ENCODE measurements around the gene CCDC60. TPM values are rescaled to one million over a fixed set of nuclear protein-coding genes. Genes with fewer than 3 reads are reported as not detected.

Gene CCDC60
- total and polyA plus RNA-seq, 12 donors = not detected

DNA sequence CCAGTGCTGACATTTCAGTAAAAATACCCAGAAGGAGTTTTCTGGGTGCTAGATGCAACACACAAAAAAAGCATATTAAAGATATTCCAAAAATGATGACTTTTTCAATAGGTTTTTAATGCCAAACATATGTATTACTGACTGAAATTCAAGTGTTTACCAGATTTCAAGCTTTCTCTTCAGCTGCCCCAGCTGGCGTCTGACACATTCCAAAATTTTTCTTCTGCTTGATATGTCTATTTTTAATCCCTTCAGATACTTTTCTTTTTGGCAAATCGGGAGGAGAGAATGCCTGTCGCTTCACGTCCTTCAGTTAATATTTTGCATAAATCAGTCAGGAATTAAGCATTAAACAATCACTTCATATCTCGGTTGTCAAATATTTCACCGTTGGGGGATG is 7.1 kb upstream of the CCDC60 start:
- H3K4me1 ChIP-seq (replicated peaks in 1 of 2) = no peaks in the 10 kb centered on the region
- TF ChIP-seq, protein P1, sequence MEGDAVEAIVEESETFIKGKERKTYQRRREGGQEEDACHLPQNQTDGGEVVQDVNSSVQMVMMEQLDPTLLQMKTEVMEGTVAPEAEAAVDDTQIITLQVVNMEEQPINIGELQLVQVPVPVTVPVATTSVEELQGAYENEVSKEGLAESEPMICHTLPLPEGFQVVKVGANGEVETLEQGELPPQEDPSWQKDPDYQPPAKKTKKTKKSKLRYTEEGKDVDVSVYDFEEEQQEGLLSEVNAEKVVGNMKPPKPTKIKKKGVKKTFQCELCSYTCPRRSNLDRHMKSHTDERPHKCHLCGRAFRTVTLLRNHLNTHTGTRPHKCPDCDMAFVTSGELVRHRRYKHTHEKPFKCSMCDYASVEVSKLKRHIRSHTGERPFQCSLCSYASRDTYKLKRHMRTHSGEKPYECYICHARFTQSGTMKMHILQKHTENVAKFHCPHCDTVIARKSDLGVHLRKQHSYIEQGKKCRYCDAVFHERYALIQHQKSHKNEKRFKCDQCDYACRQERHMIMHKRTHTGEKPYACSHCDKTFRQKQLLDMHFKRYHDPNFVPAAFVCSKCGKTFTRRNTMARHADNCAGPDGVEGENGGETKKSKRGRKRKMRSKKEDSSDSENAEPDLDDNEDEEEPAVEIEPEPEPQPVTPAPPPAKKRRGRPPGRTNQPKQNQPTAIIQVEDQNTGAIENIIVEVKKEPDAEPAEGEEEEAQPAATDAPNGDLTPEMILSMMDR (IDR thresholded peaks at IDR 0.05) = no peak
- no peak for TF ChIP-seq POLR2A (IDR thresholded peaks at IDR 0.05)
- no peaks in the 10 kb centered on the region for H3K36me3 ChIP-seq (replicated peaks in 1 of 2)
- H3K9me3 ChIP-seq (replicated peaks in 1 of 3) = no peaks in the 10 kb centered on the region
- no peak overlapping the region for H3K27ac ChIP-seq
- DNase-seq = no peak
- no peak overlapping the region for H3K4me3 ChIP-seq
- 62 to 75% (median 66%) methylated on average over 6 of the region's 6 CpGs for WGBS, 4 donors
- intact Hi-C loops (cut with DNase I) = no loop called here
- no peaks in the 10 kb centered on the region for H3K27me3 ChIP-seq

DNA sequence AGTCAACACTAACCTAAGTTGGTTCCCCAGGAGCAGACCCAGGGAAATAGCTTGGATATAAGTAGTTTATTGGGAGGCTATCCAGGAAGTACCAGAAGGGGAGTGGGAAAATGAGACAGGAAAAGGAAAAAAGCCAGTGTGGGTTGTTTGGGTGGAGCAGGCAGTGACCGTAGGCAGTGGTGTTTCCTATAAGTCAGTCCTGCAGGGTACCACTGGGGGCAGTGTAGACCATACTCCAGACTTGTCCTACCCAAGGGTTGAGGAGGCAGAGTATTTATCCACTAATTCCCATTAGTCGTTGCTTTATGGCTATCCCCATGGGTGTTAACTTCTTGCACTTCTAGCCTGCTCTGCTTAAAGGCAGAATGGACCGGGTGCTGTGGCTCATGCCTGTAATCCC is 6.4 kb upstream of the CCDC60 start:
- DNase-seq = no peak
- no peak overlapping the region for H3K27ac ChIP-seq
- 46 to 51% (median 47%) methylated on average over 3 of the region's 3 CpGs for WGBS, 4 donors

DNA sequence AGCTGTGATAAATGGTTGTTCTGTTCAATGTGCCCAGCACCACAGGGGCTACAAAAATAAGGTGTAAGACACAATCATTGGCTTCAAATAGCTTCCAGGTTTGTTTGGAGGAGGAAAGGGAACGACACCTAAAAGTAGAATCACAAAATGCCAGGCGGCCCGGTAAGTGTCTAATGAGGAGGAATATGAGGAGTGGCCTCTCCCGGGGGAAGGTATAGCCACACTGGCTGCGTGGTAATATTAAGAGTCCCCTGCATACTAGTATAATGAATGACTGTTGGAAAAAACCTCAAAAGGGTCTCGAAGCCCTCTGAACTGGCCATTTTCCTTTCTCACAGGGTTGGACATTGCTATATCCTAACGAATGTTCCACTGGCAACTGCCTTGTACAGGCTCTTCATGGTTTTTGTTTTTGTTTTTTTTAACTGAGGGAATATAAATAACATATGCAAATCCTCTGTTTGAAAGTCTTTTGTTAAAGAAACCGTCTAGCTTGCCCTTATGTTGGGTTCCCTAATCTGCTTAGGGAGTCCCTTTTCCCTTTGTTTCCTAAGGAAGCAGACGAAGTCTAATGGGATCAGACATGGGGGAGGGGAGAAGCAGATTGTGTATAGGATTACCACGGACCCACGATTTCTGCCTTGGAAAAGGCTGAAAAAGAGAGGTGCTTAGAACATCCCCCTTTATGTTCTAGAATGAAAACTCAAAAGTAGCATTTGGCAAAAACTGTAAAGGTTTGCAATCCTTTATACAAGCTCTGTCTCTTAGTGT is 4.2 kb downstream of the CCDC60 start:
- Histone ChIP-seq H3K27me3 (peaks cover 7% of the 10 kb centered on the region), H3K36me3 (replicated peaks in 1 of 2) (no peaks in the 10 kb centered on the region), H3K4me1 (replicated peaks in 1 of 2) (no peaks in the 10 kb centered on the region), H3K9me3 (replicated peaks in 1 of 3) (no peaks in the 10 kb centered on the region), H3K4me3 (no peak overlapping the region), H3K27ac (no peak overlapping the region)
- TF ChIP-seq, protein P1 (IDR thresholded peaks at IDR 0.05) = no peak
- TF ChIP-seq POLR2A (IDR thresholded peaks at IDR 0.05) = no peak
- WGBS, 4 donors = 41 to 47% (median 44%) methylated on average over 11 of the region's 11 CpGs
- DNase-seq = no peak
- intact Hi-C loops (cut with DNase I) = no loop called here

More for the DNA sequence above, 6.4 kb upstream of the CCDC60 start:
- Histone ChIP-seq H3K9me3 (replicated peaks in 1 of 3) (no peaks in the 10 kb centered on the region), H3K27me3 (no peaks in the 10 kb centered on the region), H3K36me3 (replicated peaks in 1 of 2) (no peaks in the 10 kb centered on the region), H3K4me1 (replicated peaks in 1 of 2) (no peaks in the 10 kb centered on the region), H3K4me3 (no peak overlapping the region)
- intact Hi-C loops (cut with DNase I) = no loop called here
- TF ChIP-seq POLR2A (IDR thresholded peaks at IDR 0.05) = no peak
- TF ChIP-seq, protein P1 (IDR thresholded peaks at IDR 0.05) = no peak

- Histone ChIP-seq H3K4me1 (replicated peaks in 1 of 2) (no peaks in the 10 kb centered on the region), H3K27me3 (peaks cover 7% of the 10 kb centered on the region), H3K36me3 (replicated peaks in 1 of 2) (no peaks in the 10 kb centered on the region), H3K4me3 (no peak overlapping the region), H3K27ac (no peak overlapping the region), H3K9me3 (replicated peaks in 1 of 3) (no peaks in the 10 kb centered on the region)
- 73 to 82% (median 78%) methylated on average over 7 of the region's 7 CpGs for WGBS, 4 donors
- intact Hi-C loops (cut with DNase I) = no loop called here
- no peak for DNase-seq
- TF ChIP-seq, protein P1 (IDR thresholded peaks at IDR 0.05) = no peak
- no peak for TF ChIP-seq POLR2A (IDR thresholded peaks at IDR 0.05)
Measured at GRCh38 chr12:119340578-119340977, 6.0 kb downstream of the CCDC60 start.

Data from adrenal gland (tissue), 12 donors.